ENCODE results near the gene UGT1A6.
A peak's percentile ranks its signal among the peaks of the same experiment; 100 is the strongest.
"Not testable (repeated sequence)": the region's sequence is repeated elsewhere in the genome, so short reads cannot be mapped to it uniquely, and the experiment has no call there.

The UGT1A6 gene

GRCh38 chr2:233686928-233687327 lies 5.8 kb upstream of the UGT1A6 start:
- no peak for DNase-seq (ENCODE audit: low spot score)

DNA sequence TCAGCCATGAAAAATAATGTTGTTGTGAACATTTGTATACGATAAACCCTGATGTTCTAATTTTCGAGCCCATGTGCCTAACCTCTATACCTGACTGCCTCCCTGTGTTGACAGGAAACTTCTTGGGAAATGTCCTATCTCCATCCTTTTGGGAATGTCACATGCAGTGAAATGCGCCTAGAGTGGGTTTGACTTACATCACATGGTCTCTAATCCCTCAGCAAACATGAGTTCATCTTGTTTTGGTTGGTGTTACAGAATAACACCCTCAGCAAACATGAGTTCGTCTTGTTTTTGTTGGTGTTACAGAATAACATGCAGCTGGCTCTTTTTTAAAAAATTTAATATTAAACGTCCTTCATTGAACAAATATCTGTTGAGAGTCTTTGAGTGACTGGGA lies 4.3 kb upstream of the UGT1A6 start:
- DNase-seq (ENCODE audit: low spot score), result no peak

DNA sequence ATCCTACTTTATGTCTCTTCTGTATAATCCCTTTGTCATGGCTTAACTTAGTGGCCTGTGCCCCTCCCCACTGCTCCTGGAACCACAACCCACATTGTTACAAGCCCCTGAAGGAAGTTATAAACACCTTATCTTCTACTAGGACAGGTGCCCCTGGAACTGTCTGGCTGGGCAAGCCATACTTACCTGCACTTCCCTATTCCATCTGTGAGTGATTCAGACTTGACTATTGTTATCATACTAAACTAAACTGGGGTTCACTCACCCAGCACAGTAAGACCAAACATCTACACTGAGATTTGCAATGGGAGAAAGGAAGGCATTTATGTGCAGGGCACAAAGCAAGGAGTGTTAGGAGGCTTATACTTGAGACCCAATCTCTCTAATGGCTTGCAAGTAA lies 3.7 kb upstream of the UGT1A6 start:
- DNase-seq (ENCODE audit: low spot score), result no peak

- no peak for DNase-seq (ENCODE audit: low spot score)
These were observed 3.2 kb upstream of the UGT1A6 start for GRCh38 chr2:233689501-233689900.

GRCh38 chr2:233690444-233690843 lies 2.2 kb upstream of the UGT1A6 start:
- DNase-seq (ENCODE audit: low spot score), result no peak

DNA sequence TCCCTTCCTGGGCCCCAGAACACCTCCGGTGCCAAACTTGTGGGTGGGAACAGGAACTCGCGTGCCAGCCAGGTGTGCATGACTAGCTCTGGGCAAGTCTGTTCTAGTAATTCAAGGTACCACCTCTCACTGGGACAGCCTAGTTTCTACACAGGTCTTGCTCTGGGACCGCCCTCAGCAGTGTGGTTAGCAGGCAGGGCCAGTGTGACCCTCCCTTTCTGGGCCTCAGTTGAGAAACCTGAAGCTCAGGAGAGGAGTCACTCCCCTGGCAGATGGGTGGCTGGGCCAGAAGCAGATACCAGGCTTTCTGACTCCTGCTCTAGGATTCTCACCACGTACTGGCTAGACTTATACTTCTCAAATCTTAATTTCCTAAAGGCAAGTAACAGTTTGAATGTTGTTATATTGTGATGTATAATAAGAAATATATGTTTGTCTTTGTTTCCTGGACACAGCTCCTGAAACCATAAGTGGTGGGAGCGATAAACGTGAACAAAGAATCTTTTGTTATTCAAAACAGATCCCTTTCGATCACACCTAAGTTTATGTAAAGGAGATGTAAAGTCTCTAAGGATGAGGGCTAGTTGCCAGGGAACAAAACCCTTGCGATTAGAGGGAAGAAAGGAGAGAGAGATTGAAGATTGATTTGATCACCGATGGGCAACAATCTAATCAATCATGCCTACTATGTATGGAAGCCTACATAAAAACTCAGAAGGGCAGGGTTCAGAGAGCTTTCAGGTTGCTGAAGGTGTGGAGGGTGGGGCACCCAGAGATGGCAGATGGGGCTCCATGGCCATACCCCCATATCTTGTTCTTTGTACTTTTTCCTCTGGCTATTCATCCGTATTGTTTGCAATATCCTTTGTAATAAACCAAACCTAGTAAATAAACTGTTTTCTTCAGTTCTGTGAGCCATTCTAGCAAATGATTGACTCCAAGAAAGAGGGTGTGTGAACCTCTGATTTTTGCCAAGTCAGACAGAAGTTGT lies 952 bp upstream of the UGT1A6 start:
- no peak for DNase-seq (ENCODE audit: low spot score)

- no peak for DNase-seq (ENCODE audit: low spot score)
These were observed 1.3 kb downstream of the UGT1A6 start for GRCh38 chr2:233693963-233694362.

DNA sequence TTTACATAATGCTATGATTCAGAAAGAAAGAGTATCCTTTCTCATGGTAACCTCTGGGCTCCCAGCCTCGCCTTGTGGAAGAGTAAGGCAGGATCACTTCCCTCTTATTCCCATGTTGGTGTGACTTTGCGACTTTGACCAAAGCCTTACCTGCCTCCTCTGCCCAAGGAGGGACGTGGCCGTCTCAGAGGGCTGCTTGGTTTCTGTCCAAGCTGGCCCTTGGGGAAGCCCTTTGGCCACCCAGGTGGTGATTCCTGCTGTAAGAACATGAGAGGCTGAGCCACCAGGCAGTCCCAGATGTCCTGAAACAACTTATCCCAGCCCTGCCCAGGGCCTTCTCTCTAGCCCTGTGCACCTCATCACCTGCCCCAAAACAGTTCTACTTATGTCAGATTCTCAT lies 6.0 kb downstream of the UGT1A6 start:
- DNase-seq (ENCODE audit: low spot score), result no peak

DNA sequence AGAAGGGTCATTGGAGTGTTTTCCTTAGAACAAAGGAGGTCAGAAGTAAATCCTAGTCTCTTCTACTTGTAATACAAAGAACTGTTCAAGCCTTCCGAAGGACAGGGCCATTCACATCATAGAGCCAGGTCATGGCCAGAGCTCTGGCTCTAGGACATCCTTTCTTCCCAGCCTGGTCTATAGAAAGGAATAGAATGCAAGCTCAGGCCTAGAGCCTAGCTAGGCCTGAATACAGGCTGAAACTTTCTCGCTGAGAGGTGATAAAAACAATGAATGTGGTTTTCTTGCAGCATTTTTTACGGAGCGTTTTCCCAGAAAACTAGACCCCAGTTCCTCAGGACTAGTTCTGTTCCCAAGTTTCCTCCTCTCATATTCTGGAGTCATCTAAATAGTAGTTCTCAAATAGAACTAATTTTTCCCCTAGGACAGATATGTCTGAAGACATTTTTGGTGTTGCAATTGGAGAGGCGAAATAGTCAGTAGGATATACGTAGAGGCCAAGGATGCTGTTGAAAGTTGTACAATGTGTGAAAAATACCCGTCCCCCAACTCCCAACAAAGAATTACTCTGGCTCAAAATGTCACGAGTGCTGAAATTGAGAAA lies 6.8 kb downstream of the UGT1A6 start:
- no peak for DNase-seq (ENCODE audit: low spot score)

- DNase-seq (ENCODE audit: low spot score), result peak; percentile 11
These were observed 7.4 kb downstream of the UGT1A6 start for GRCh38 chr2:233700028-233700635.

DNA sequence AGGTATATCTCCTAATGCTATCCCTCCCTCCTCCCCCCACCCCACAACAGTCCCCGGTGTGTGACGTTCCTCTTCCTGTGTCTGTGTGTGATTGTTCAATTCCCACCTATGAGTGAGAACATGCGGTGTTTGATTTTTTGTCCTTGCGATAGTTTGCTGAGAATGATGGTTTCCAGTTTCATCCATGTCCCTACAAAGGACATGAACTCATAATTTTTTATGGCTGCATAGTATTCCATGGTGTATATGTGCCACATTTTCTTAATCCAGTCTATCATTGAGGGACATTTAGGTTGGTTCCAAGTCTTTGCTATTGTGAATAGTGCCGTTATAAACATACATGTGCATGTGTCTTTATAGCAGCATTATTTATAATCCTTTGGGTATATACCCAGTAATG lies 8.2 kb downstream of the UGT1A6 start:
- DNase-seq (ENCODE audit: low spot score), result not testable (repeated sequence)

DNA sequence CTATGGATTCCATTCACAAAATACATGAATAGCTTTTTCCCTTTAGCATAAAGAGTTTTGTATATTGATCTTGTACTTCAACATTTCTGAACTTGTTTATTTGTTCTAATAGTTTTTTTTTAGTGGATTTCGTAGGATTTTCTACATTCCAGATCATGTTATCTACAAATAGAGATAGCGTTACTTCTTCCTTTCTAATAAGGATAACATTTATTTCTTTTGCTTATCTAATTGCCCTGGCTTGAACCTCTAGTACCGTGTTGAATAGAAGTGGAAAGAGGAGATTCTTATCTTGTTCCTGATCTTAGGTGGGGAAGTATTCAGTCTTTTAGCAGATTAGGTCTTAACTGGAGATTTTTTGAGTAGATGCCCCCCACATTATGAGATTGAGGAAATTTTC lies 9.5 kb downstream of the UGT1A6 start:
- DNase-seq (ENCODE audit: low spot score), result no peak

DNA sequence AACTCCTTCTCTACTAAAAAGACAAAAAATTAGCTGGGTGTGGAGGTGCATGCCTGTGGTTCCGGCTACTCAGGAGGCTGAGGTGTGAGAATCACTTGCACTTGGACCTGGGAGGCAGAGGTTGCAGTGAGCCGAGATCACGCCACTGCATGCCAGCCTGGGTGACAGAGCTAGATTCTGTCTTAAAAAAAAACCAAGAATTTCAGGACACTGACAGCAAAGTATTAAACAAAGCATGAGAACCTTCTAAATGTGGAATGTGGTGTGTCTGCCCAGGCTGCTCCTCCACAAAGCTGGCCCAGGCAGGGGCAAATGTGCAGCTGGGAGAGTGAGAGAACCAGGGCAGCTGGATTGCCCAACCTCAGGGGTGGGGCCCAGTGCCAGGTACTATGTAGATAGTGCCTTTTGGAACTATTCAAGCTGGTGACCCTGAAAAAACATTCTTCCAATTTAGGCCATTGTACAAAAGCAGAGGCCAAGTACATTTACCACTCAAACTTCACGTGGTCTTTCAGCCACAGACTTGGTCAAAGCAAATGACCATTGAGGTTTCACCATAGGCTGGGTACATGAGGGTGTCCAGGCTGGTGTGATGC lies 13.3 kb downstream of the UGT1A6 start:
- no peak for DNase-seq (ENCODE audit: low spot score)

DNA sequence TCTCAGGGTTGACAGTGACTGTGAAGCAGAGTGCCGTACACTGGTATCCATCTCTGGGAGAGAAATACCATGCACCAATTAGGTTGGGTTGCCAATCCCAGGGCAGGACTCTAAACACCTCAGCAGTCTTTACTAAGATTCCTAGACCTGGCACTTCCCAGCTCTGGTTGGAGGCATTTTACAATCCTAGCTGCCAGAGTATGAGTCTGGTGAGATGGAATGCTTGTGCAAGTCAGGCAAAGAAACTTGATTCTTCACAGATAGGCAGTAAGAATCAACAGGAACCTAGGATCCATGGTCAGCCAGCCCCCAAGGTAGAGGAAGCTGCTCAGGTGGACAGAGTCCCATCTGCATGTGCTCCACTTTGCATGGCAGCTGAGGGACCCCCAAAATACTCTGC lies 14.0 kb downstream of the UGT1A6 start:
- DNase-seq (ENCODE audit: low spot score), result no peak

GRCh38 chr2:233707940-233708644 lies 15.4 kb downstream of the UGT1A6 start:
- DNase-seq (ENCODE audit: low spot score), result no peak

DNA sequence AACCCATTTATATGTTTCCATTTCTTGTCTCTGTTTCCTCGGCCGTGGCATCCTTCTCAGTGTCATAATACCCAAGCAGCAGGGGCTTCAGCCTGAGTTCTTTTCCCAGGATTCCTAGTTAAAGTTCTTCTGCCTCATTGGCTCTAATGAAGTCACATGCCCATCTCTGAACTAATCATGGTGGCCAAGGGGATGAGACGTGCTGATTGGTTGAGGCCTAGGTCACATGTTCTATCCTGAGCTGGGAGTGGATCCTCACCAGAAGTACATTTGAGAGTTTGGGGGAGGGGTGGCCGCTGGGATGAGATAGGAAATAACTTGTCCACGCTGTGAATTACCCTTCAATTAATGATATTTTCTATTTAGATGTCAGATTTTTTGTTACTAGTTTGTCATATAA lies 16.3 kb downstream of the UGT1A6 start:
- DNase-seq (ENCODE audit: low spot score), result no peak

DNA sequence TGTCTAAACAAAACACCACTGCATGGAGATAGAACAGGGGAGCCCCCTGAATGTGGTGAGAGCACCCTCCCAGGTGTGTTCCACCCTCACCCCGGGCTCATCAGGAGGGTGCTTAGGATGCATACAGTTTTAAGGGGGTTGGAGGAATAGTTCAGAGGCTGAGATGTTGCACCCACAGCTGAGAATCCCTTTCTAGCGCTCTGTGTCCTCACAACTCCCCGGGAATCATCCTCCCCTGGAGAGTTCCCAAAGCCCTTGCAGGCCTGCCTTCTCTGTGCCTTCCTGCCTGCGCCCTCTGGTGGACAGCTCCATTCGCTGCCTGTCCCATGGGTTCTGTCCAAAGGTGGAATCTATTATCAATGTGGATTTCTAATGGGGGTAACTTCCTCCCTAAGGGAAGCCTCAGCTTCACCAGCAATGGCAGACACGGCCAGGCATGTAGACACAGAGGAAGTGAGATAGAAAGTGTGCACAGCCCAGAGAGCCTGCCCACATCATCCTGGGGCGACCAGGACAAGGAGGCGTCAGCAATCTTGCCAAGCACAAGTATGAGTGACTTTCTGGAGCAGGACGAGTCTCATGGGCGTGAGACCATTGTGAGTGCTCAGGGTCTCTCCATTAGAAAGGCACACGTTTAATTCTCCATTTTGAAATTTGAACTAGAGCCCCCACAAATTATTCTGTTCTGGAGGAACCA lies 18.8 kb downstream of the UGT1A6 start:
- DNase-seq (ENCODE audit: low spot score), result peak; percentile 28

- DNase-seq (ENCODE audit: low spot score), result no peak
These were observed 20.0 kb downstream of the UGT1A6 start, which contains the start of gene UGT1A5 for GRCh38 chr2:233712611-233713261. TSS of gene UGT1A5 (plus strand) at chr2:233712907. CDS start at chr2:233712992, 85 bp downstream.

DNA sequence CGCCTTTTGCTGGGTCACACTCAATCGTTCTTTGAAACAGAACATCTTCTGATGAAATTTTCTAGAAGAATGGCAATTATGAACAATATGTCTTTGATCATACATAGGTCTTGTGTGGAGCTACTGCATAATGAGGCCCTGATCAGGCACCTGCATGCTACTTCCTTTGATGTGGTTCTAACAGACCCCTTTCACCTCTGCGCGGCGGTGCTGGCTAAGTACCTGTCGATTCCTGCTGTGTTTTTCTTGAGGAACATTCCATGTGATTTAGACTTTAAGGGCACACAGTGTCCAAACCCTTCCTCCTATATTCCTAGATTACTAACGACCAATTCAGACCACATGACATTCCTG lies 20.5 kb downstream of the UGT1A6 start:
- DNase-seq (ENCODE audit: low spot score), result no peak

- DNase-seq (ENCODE audit: low spot score), result no peak
These were observed 21.4 kb downstream of the UGT1A6 start for GRCh38 chr2:233714121-233714520.

DNA sequence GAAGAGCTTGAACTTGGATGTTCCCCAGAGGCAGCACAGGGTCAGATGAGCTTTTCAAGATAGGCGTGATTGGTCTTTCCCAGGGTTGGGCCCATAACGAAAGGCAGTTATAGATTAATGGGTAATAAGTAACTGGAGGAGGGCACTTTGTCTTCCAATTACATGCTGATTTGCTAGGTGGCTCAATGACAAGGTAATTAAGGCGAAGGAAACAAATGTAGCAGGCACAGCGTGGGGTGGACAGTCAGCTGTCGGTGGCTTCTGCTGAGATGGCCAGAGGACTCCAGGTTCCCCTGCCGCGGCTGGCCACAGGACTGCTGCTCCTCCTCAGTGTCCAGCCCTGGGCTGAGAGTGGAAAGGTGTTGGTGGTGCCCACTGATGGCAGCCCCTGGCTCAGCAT lies 25.9 kb downstream of the UGT1A6 start, which contains the start of gene UGT1A4:
Gene UGT1A4 (plus strand): TSS at position 185 of the 400 bp plus-strand sequence. CDS start 85 bp downstream, at position 270.
- DNase-seq (ENCODE audit: low spot score), result no peak
